Right cardiac atrium (tissue), 5 donors: ENCODE data around the gene MOCS3. TPM values are rescaled to one million over a fixed set of nuclear protein-coding genes. Genes with fewer than 3 reads are reported as not detected.
A peak's percentile ranks its signal among the peaks of the same experiment; 100 is the strongest.

Experiments
- ATAC-seq, 2 donors: fragments of 200-7000 bp; cut with Tn5 transposase; one replicate each; pipeline versions ENCODE4 v1.8.0 to v1.9.1; 2020; ENCODE audit warnings: moderate library complexity in 2 of 2, mild to moderate bottlenecking in 1 of 2
- DNase-seq, 3 donors: peaks; one replicate each; pipeline ENCODE4 v3.0.0-alpha.2; 2020
- H3K27ac ChIP-seq: one replicate; pipeline ENCODE4 v1.5.1; 2013; ENCODE audit warnings: mild to moderate bottlenecking, low read length, control low read depth, moderate library complexity
- H3K27me3 ChIP-seq: one replicate; pipeline ENCODE4 v1.6.1; 2013; ENCODE audit not compliant: control insufficient read depth, insufficient read depth
- H3K4me1 ChIP-seq: one replicate; pipeline ENCODE4 v1.6.1; 2013; ENCODE audit warnings: low read length; ENCODE audit not compliant: control insufficient read depth, insufficient read depth
- H3K4me3 ChIP-seq: one replicate; pipeline ENCODE4 v1.5.1; 2013; ENCODE audit warnings: low read length, control low read depth
- H3K9me3 ChIP-seq: one replicate; pipeline ENCODE4 v1.6.1; 2013; ENCODE audit warnings: low read length; ENCODE audit not compliant: control insufficient read depth
- WGBS: extraction: QIAGEN DNeasy Blood & Tissue Kit; methylation state at CpG from one replicate; pipeline ENCODE4 v1.1.7; 2013; 5-methylcytosine and 5-hydroxymethylcytosine counted together
- intact Hi-C, 4 donors: fragments of 100-400 bp; cut with DNase I; formaldehyde crosslinking; loops; one replicate each; pipeline versions ENCODE4 v1.11.0 to v1.14.0; 2022 to 2023
- polyA plus RNA-seq: library from polyadenylated mRNA; stranded (reverse); fragments of 200-250 nt; gene quantifications from one replicate; pipeline ENCODE4 v1.2.3, GENCODE V29; 2013
- total RNA-seq, 4 donors: library from RNA; stranded (reverse); fragmentation: NEBNext Ultra II Directional; extraction: Animal tissue kit (Norgen Biotek cat#: 25700); gene quantifications; one replicate each; pipeline ENCODE4 v1.2.1, GENCODE V29; 2021
- donor health status: healthy with polysubstance abuse.
- donor health status: DM: no; HTN: yes; CAD: no.
- donor health status: DM: no; HTN: no; CAD: no.
- donor health status: DM: no; HTN: yes; CAD: no; lungs with severe emphysema.
- donor health status: DM: yes; HTN: yes; CAD: no.

MOCS3 gene
- total and polyA plus RNA-seq, 5 donors: 1.7 to 3.1 (median 2.9) TPM

DNA sequence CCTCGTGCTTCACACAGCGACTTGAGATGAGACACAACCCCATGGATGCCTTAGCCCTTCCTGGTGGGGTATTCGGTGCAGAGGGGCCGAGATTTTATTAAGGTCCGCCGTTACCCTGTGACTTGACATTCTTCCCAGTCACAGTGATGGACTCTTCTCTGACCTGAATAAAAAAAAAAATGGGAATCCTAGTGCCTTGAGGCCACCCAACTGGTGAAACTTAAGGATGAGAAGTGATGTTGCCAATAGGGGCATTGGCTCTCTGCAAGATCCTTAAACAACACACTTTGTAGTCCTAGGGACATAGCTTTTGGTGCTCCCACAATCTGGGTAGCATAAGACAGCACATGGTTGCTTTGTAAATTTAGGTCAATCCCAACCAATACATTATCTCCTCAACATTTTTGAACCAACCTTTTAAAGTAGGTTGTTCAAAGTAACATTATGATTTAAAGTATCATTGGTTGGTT is 26.6 kb upstream of the MOCS3 start:
- Histone ChIP-seq H3K27me3 (no peaks in the 10 kb centered on the region), H3K4me1 (peaks cover 7% of the 10 kb centered on the region), H3K9me3 (no peaks in the 10 kb centered on the region), H3K27ac (peak overlapping the region; percentile 99), H3K4me3 (peak overlapping the region; percentile 99)
- no peak for ATAC-seq
- intact Hi-C loops: loop anchor here in 1 of 4 donors (5.0 kb wide), 1 partner anchor 140 kb away; no protein-coding TSS in a partner anchor
- DNase-seq: no peak
- 40% methylated on average over 6 of the region's 6 CpGs for WGBS

- whole genome bisulfite sequencing: 61% methylated on average over 1 of the region's 1 CpG
- Histone ChIP-seq H3K27ac (no peak overlapping the region), H3K9me3 (no peaks in the 10 kb centered on the region)
These were observed 25.8 kb upstream of the MOCS3 start for GRCh38 chr20:50932691-50933280.

GRCh38 chr20:50933589-50933988 is 25.0 kb upstream of the MOCS3 start:
- intact Hi-C loops: loop anchor here in 1 of 4 donors (5.0 kb wide), 1 partner anchor 141 kb away; no protein-coding TSS in a partner anchor
- ATAC-seq: no peak
- Histone ChIP-seq H3K9me3 (no peaks in the 10 kb centered on the region), H3K4me3 (no peak overlapping the region), H3K27me3 (no peaks in the 10 kb centered on the region), H3K4me1 (peaks cover 4% of the 10 kb centered on the region), H3K27ac (no peak overlapping the region)
- 98% methylated on average over 1 of the region's 1 CpG for WGBS
- DNase-seq: no peak

More at GRCh38 chr20:50932691-50933280, 25.8 kb upstream of the MOCS3 start:
- Histone ChIP-seq H3K4me3 (no peak overlapping the region), H3K27me3 (no peaks in the 10 kb centered on the region), H3K4me1 (peaks cover 7% of the 10 kb centered on the region)
- intact Hi-C loops: loop anchor here in 1 of 4 donors (5.0 kb wide), 1 partner anchor 140 kb away; no protein-coding TSS in a partner anchor
- ATAC-seq: no peak
- DNase-seq: no peak

DNA sequence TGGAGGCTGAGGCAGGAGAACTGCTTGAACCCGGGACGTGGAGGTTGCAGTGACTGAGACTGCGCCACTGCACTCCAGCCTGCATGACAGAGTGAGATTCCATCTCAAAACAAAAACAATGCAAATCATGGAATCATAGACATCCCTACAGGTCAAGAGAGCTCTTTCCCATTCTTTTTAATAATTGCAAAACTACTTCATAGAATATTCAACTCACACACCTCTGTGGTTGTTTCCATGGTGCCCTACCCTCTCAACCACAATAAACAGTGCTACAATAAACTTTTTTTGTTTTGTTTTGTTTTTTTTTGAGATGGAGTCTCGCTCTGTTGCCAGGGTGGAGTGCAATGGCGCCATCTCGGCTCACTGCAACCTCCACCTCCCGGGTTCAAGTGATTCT is 15.5 kb upstream of the MOCS3 start:
- H3K27ac ChIP-seq: no peak overlapping the region
- H3K9me3 ChIP-seq: no peaks in the 10 kb centered on the region
- no peaks in the 10 kb centered on the region for H3K4me1 ChIP-seq
- no peaks in the 10 kb centered on the region for H3K27me3 ChIP-seq
- no peak overlapping the region for H3K4me3 ChIP-seq
- 94% methylated on average over 7 of the region's 7 CpGs for WGBS
- intact Hi-C loops: no loop called here
- DNase-seq (no peak), ATAC-seq (no peak)

GRCh38 chr20:50948132-50948785 is 10.4 kb upstream of the MOCS3 start:
- WGBS: 76% methylated on average over 4 of the region's 4 CpGs
- DNase-seq (no peak), ATAC-seq (no peak)
- Histone ChIP-seq H3K27ac (no peak overlapping the region), H3K4me1 (no peaks in the 10 kb centered on the region), H3K4me3 (no peak overlapping the region), H3K27me3 (no peaks in the 10 kb centered on the region), H3K9me3 (no peaks in the 10 kb centered on the region)
- intact Hi-C loops: no loop called here

- Histone ChIP-seq H3K27ac (no peak overlapping the region), H3K4me1 (peaks cover 3% of the 10 kb centered on the region), H3K9me3 (no peaks in the 10 kb centered on the region), H3K4me3 (no peak overlapping the region), H3K27me3 (no peaks in the 10 kb centered on the region)
- no peak for DNase-seq
- intact Hi-C loops: loop anchor here in 1 of 4 donors (10.0 kb wide), 1 partner anchor 158 kb away; the partner anchor contains the start of gene BCAS4
- WGBS: 92% methylated on average over 2 of the region's 2 CpGs
- no peak for ATAC-seq
These were observed 5.4 kb upstream of the MOCS3 start for GRCh38 chr20:50953196-50953595.

DNA sequence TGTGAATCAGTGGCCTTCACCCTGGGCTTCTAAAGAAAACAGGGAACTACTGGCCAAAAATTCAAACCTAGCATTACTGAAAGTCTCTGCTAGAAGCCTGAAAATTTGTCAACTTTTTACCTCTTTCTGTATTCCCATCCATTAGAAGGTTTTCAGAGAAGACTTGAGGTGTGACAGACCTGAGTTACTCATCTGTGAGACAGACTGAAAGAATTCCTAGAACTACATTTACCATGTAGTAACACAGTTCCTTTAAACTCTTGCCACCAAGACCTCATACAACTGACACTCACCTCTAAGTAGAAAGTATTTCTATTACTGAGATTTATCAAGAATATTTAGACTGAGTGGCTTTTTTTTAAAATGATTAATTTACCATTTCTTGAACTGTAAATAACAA is 4.8 kb upstream of the MOCS3 start:
- H3K4me1 ChIP-seq: peaks cover 3% of the 10 kb centered on the region
- intact Hi-C loops: loop anchor here in 1 of 4 donors (10.0 kb wide), 1 partner anchor 159 kb away; the partner anchor contains the start of gene BCAS4
- DNase-seq (no peak), ATAC-seq (no peak)
- no peaks in the 10 kb centered on the region for H3K9me3 ChIP-seq
- H3K27ac ChIP-seq: no peak overlapping the region
- H3K27me3 ChIP-seq: no peaks in the 10 kb centered on the region
- no peak overlapping the region for H3K4me3 ChIP-seq

DNA sequence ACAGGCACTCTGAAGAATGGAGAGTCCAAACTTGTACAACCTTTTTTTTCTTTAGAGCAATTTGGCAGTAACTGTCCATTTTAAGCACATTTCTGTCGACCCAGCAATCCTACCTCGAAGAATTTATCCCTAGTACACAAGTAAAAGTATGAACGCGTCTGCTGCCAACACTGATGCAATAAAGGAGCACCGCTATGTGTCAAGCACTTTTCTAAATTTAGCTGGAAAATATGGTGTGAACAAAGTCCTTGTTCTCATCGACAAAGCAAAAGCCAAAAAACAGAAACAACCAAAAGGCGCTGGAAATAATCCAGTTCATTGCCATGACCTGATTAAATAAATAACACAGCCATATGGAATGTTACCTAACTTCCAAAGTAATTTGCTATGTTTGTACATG is 1.3 kb upstream of the MOCS3 start:
- intact Hi-C loops: loop anchor here in 1 of 4 donors (10.0 kb wide), 1 partner anchor 162 kb away; the partner anchor contains the start of gene BCAS4
- Histone ChIP-seq H3K27me3 (no peaks in the 10 kb centered on the region), H3K4me1 (peaks cover 12% of the 10 kb centered on the region), H3K4me3 (peak overlapping the region; percentile 63), H3K27ac (no peak overlapping the region), H3K9me3 (no peaks in the 10 kb centered on the region)
- no peak for ATAC-seq
- WGBS: 12% methylated on average over 7 of the region's 7 CpGs
- DNase-seq: no peak

DNA sequence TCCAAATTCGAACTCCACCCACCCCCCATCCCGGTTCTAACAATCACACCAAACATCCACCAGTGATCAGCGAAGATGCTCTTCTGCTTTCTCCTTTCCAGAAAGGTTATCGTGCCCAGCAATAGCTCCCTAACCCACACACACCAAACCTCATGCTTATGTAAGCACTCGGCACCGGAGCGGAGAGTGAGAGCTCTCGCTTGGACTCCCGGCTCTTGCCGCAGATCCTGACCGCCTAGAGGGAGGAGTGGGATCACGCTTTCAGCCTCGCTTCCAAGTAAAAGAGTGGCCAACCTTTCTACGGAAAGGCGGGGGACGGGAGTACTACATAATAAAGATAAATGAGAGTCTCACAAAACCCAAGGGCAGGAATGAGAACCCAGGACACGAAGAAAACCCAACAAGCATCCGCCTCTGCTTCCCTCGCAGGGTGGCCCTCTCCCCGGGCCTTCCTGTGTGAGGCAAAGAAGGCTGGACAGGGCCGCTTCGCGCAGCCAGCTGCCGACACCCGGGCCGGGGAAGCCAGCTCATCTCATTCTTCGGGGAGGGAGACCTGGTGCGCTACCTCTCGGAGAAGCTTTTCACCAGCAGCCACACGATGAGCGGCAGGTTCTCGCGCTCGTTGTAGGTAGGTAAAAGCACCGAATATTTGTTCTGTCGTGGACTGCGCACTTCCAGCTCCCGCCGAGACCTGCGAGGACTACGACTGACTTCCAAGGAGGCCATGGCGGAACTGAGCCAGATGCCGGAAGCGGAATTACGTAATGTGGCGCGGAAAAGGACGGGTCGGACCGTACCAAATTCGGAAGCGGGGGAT is 612 bp upstream of the MOCS3 start, which contains the start of gene DPM1:
Gene DPM1 (minus strand): TSS at position 735 of the 817 bp plus-strand sequence. CDS start 9 bp downstream, at position 726.
- no peaks in the 10 kb centered on the region for H3K9me3 ChIP-seq
- H3K27ac ChIP-seq: peak within 1 kb of the TSS; percentile 97
- DNase-seq: peak; percentile 88 to 94 (median 94)
- H3K4me1 ChIP-seq: peaks cover 12% of the 10 kb centered on the region
- H3K4me3 ChIP-seq: peak within 1 kb of the TSS; percentile 63
- intact Hi-C loops: loop anchor here in 1 of 4 donors (10.0 kb wide), 1 partner anchor 163 kb away; the partner anchor contains the start of gene BCAS4
- H3K27me3 ChIP-seq: no peaks in the 10 kb centered on the region
- under 1% methylated on average over 52 of the region's 52 CpGs for WGBS
- peak; percentile 91 for ATAC-seq

DNA sequence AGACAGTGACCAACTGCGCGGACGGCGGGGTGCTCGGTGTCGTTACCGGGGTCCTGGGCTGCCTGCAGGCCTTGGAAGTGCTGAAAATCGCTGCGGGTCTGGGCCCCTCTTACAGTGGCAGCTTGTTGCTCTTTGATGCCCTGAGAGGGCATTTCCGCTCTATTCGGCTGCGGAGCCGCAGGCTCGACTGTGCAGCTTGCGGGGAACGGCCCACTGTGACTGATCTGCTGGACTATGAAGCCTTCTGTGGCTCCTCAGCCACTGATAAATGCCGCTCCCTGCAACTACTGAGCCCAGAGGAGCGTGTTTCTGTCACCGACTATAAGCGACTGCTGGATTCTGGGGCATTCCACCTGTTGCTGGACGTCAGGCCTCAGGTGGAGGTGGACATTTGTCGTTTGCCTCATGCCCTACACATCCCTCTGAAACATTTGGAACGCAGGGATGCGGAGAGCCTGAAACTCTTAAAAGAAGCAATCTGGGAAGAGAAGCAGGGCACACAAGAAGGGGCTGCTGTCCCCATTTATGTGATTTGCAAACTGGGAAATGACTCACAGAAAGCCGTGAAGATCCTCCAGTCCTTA is 1.0 kb downstream of the MOCS3 start:
- H3K9me3 ChIP-seq: no peaks in the 10 kb centered on the region
- no peak overlapping the region for H3K27ac ChIP-seq
- WGBS: 56% methylated on average over 25 of the region's 25 CpGs
- peaks cover 12% of the 10 kb centered on the region for H3K4me1 ChIP-seq
- peak in 1 of 2 donors; percentile 2 for ATAC-seq
- no peak for DNase-seq
- H3K4me3 ChIP-seq: peak overlapping the region; percentile 63
- H3K27me3 ChIP-seq: no peaks in the 10 kb centered on the region
- intact Hi-C loops: loop anchor here in 1 of 4 donors (10.0 kb wide), 1 partner anchor 165 kb away; the partner anchor contains the start of gene BCAS4
